Memory B cell (primary cell): Measurements from ENCODE around the gene ERBB4.

ENCODE experiments used
- ATAC-seq: fragments of 150-1000 bp; cut with Tn5 transposase; 2 replicates; pipeline ENCODE4 v1.10.0; 2021; ENCODE audit warnings: low read depth, mild to moderate bottlenecking, moderate library complexity
- DNase-seq, 2 donors: peaks; one replicate each; pipeline ENCODE4 v3.0.0; 2022; ENCODE audit warnings: low spot score in 2 of 2
- H3K27ac Mint-ChIP-seq: one replicate; pipeline ENCODE4 v1.8.0; 2022; ENCODE audit warnings: mild to moderate bottlenecking, moderate library complexity, mixed read lengths
- H3K27me3 Mint-ChIP-seq: one replicate; pipeline ENCODE4 v1.8.0; 2022; ENCODE audit warnings: mixed read lengths
- H3K36me3 Mint-ChIP-seq: one replicate; pipeline ENCODE4 v1.8.0; 2022; ENCODE audit warnings: mild to moderate bottlenecking, mixed read lengths
- H3K4me1 Mint-ChIP-seq: one replicate; pipeline ENCODE4 v1.8.0; 2022; ENCODE audit warnings: mixed read lengths
- H3K4me3 Mint-ChIP-seq: one replicate; pipeline ENCODE4 v1.8.0; 2022; ENCODE audit warnings: mild to moderate bottlenecking, moderate library complexity, mixed read lengths
- H3K9me3 Mint-ChIP-seq: one replicate; pipeline ENCODE4 v1.8.0; 2022; ENCODE audit warnings: mixed read lengths

Gene ERBB4

DNA sequence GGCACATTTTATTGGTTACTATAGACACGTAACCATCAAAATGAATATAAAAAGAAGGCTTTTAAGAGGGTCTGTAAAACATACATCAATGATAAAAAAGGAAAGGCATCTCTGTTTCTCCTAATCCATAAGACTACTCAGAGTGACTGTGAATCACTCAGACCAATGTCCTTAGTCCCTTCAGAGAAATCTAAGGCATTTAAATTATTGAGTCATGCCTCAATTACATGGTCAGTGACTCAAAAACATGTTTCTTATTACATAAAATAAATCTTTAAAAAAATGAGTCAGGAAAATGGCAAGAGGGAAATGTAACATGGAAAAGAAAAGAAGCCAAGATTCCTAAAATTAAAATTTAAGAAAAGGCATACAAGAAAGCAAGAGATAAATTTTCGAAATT is 146.6 kb downstream of the ERBB4 start:
- H3K27ac Mint-ChIP-seq, result no peak overlapping the region
- no peaks in the 10 kb centered on the region for H3K9me3 Mint-ChIP-seq

DNA sequence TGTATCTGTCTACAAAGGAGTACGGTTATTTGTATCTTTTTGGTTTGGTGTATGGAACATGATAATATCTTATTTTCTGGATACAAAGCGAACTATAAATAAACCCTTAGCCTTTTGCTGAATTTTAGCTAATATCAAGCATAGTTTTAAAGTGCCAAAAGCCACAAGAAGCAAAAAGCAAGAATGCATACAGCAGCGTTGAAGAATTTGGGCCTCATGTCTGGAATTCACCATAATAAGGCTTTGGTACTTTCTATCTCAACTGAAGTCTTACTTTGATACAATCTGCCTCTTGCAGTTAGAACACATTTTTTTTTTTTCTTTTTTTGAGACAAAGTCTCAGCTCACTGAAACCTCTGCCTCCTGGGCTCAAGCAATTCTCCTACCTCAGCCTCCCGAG is 151.5 kb downstream of the ERBB4 start:
- Mint-ChIP-seq H3K27me3 (no peaks in the 10 kb centered on the region), H3K27ac (no peak overlapping the region), H3K9me3 (no peaks in the 10 kb centered on the region), H3K4me3 (no peak overlapping the region), H3K4me1 (no peaks in the 10 kb centered on the region), H3K36me3 (no peaks in the 10 kb centered on the region)
- DNase-seq, result no peak
- ATAC-seq, result no peak

More for the DNA sequence above, 146.6 kb downstream of the ERBB4 start:
- DNase-seq (no peak), ATAC-seq (no peak)
- Mint-ChIP-seq H3K4me3 (no peak overlapping the region), H3K27me3 (no peaks in the 10 kb centered on the region), H3K36me3 (no peaks in the 10 kb centered on the region), H3K4me1 (no peaks in the 10 kb centered on the region)

DNA sequence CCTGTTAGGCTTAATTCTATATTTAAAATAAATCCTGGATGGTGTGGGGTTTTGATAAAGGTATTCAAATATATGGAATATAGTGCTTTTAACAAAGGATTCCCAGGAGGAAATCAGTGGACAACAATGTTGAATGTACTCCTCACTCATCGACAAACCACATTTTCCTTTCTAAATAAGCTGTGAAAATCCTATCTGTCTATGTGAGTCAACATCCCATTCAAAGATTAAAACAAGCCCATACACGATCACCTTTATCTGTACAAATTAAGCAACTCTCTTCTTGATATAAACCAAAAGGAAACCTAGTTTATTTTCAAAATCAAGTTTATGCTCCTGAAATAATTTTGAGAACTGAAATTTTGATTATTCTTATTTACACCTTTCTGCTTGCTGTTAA is 153.4 kb downstream of the ERBB4 start:
- H3K4me1 Mint-ChIP-seq, result no peaks in the 10 kb centered on the region
- no peaks in the 10 kb centered on the region for H3K27me3 Mint-ChIP-seq
- no peak for DNase-seq
- no peak for ATAC-seq
- H3K4me3 Mint-ChIP-seq, result no peak overlapping the region
- no peaks in the 10 kb centered on the region for H3K36me3 Mint-ChIP-seq
- H3K27ac Mint-ChIP-seq, result no peak overlapping the region
- no peaks in the 10 kb centered on the region for H3K9me3 Mint-ChIP-seq

DNA sequence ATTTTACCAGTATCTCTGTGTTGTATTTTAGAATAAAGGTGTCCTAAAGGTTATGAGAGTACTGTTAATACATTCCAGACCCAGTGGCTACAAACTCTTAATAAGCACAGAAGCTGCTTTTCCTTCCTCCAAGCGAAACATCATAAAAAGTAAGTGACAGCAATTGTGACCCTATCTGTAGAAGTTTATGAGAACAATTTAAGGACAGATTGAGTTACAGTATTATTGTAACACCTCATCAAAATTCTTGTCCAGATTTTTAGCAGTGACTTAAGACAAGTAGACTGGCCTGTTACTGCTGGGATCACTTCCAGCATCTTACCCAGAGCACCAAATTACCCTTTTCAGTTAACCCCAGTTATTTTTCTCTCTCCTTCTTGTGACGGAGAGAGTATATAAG is 154.6 kb downstream of the ERBB4 start:
- H3K27ac Mint-ChIP-seq, result no peak overlapping the region
- no peaks in the 10 kb centered on the region for H3K9me3 Mint-ChIP-seq
- ATAC-seq (no peak), DNase-seq (no peak)
- H3K4me3 Mint-ChIP-seq, result no peak overlapping the region
- H3K4me1 Mint-ChIP-seq, result no peaks in the 10 kb centered on the region
- no peaks in the 10 kb centered on the region for H3K36me3 Mint-ChIP-seq
- H3K27me3 Mint-ChIP-seq, result no peaks in the 10 kb centered on the region

DNA sequence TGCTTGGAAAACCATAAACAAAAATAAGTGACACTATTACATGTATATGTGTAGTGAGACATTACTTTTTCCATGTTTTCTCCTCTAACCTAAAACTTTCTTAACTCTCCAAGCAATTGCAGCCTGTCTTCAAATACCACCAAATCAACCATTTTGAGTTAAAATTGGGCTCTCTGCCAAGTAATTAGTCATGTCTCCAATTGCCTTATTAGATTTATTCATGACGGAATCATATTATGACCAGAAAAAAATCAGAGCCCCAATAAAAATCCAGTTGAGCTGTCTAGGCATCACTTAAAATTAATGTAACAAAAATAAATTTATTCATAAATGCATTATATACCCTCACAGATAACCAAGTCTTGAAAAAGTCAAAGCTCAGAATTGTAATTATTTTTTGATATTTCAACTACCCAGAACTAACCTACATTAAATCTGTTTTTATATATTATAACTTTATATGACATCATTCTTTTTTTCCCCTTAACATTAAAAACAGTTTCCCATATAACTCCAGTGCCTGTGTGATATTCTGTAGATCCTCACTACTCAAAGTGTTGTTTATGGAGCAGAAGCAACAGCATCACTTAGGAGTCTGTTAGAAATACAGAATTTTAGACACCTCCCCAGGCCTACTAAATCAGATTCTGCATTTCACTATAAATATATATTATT is 157.0 kb downstream of the ERBB4 start:
- H3K4me1 Mint-ChIP-seq, result no peaks in the 10 kb centered on the region
- H3K9me3 Mint-ChIP-seq, result no peaks in the 10 kb centered on the region
- no peaks in the 10 kb centered on the region for H3K36me3 Mint-ChIP-seq
- ATAC-seq (no peak), DNase-seq (no peak)
- no peak overlapping the region for H3K4me3 Mint-ChIP-seq
- H3K27me3 Mint-ChIP-seq, result no peaks in the 10 kb centered on the region
- H3K27ac Mint-ChIP-seq, result no peak overlapping the region

DNA sequence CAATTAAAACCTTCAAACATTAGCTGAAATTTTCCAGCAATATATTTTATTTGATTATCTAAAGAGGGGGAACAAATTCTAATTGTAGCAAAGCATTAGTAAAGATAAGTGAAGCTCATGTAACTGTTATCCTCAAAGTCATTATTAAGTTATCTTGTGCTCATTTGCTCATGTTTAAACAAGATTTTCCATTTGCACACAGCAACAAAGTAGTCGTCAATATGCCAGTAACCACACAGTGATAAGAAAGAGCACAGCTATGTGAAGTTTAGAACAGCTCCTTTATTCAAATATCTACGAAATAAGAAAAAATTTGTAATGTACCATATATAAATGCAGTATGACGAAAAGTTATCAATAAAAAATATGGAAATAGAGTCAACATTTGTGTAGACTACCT is 159.5 kb downstream of the ERBB4 start:
- no peak for DNase-seq
- Mint-ChIP-seq H3K27ac (no peak overlapping the region), H3K9me3 (no peaks in the 10 kb centered on the region), H3K4me1 (no peaks in the 10 kb centered on the region), H3K27me3 (no peaks in the 10 kb centered on the region), H3K36me3 (no peaks in the 10 kb centered on the region), H3K4me3 (no peak overlapping the region)
- ATAC-seq, result no peak

DNA sequence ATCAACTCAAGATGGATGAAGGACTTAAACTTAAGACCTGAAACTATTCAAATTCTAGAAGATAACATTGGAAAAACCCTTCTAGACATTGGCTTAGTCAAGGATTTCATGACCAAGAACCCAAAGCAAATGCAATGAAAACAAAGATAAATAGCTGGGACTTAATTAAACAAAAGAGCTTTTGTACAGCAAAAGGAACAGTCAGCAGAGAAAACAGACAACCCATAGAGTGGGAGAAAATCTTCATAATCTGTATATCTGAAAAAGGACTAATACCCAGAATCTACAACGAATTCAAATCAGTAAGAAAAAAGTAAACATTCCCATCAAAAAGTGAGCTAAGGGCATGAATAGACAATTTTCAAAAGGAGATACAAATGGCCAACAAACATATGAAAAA is 171.2 kb downstream of the ERBB4 start:
- H3K27ac Mint-ChIP-seq, result no peak overlapping the region
- H3K4me1 Mint-ChIP-seq, result no peaks in the 10 kb centered on the region
- H3K27me3 Mint-ChIP-seq, result no peaks in the 10 kb centered on the region
- DNase-seq (no peak), ATAC-seq (no peak)
- H3K36me3 Mint-ChIP-seq, result no peaks in the 10 kb centered on the region
- no peaks in the 10 kb centered on the region for H3K9me3 Mint-ChIP-seq
- no peak overlapping the region for H3K4me3 Mint-ChIP-seq

DNA sequence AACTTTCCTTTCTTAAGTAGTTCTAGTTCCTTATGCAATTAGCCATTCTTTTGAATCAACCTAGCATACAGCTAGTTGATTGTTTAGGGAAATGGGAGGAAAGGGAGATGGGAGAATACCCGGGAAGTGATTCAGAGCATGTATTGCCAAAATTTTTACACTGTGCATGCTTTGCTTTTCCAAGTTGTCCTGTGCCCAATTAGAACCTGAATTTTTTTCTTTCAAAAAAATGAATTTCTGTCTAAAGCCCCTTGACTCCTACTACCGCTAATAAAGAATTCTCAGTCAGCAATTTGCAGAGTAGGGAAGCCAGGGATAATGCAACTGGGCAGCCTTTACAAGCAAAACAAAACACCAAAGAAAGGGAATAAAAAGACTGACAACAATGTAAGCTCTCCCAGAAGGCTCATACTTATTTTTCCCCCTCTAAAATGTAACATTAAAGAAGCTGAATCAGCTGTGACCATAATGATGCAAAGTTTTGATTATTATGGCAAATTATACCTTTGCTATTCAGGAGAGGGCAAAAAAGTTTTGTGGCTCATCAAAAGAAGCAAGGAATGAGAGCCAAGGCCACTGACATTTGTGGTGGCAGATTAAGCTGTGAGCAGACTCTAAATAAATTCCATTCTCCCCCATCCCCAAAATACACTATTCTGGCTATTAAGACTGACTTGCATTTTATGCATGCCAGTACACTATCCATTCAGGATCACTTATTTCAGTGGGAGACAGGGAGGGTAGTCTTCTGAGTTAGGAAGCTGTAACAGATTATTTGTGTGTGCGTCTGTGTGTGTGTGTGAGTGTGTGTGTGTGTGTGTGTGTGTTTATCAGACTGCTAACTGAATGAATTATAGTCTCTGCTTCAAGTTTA is 174.3 kb downstream of the ERBB4 start:
- no peak for DNase-seq
- no peak for ATAC-seq
- Mint-ChIP-seq H3K27me3 (no peaks in the 10 kb centered on the region), H3K4me1 (no peaks in the 10 kb centered on the region), H3K36me3 (no peaks in the 10 kb centered on the region), H3K9me3 (no peaks in the 10 kb centered on the region), H3K27ac (no peak overlapping the region), H3K4me3 (no peak overlapping the region)

DNA sequence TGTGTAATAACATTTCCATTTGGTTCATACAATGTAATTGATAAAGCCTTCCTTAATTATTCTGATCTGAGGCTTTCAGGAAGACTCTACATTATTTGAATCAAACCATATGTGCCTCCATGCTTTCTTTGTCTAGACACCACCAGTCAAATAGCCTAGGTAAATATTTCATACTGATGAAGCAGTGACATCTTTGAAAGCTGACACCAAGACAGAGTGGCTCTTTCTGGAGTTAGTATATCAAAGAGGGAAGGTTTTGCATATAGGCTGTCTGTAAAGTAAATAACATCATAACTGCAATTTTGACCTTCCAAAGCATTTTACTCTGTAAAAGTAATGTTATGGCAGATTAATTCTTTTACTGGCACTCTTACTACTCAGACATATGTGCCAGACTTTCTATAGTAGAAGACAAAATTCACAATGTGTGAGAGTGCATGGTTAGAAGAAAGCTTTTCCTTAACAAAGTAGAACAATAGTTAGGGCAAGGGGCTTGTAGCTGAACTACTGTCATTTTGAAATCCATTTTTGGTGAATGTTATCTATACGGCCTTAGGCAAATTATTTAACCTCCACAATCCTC is 177.3 kb downstream of the ERBB4 start:
- H3K4me1 Mint-ChIP-seq, result no peaks in the 10 kb centered on the region
- H3K4me3 Mint-ChIP-seq, result no peak overlapping the region
- no peaks in the 10 kb centered on the region for H3K36me3 Mint-ChIP-seq
- no peaks in the 10 kb centered on the region for H3K9me3 Mint-ChIP-seq
- ATAC-seq, result no peak
- H3K27ac Mint-ChIP-seq, result no peak overlapping the region
- no peak for DNase-seq
- no peaks in the 10 kb centered on the region for H3K27me3 Mint-ChIP-seq

DNA sequence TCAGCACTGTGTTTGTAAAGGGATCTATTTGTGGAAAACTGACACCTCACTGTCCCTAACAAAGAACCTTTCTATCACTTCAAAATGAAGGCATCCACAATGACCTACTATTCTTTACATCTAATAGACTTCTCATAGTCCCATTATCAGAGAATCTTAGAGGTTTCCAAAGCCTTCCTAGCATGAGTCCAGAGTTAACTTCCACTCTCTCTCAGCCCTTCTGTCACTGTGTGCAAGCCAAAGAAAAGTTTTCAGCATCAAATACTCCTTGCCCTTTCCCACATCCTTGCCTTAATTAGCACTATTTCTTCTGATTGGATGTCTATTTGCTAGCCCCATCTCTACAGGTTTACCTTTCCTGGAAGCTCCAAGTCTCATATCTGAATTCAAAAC is 178.5 kb downstream of the ERBB4 start:
- DNase-seq, result no peak
- no peaks in the 10 kb centered on the region for H3K36me3 Mint-ChIP-seq
- H3K27me3 Mint-ChIP-seq, result no peaks in the 10 kb centered on the region
- H3K4me3 Mint-ChIP-seq, result no peak overlapping the region
- no peak for ATAC-seq
- no peaks in the 10 kb centered on the region for H3K4me1 Mint-ChIP-seq
- no peak overlapping the region for H3K27ac Mint-ChIP-seq
- H3K9me3 Mint-ChIP-seq, result no peaks in the 10 kb centered on the region

DNA sequence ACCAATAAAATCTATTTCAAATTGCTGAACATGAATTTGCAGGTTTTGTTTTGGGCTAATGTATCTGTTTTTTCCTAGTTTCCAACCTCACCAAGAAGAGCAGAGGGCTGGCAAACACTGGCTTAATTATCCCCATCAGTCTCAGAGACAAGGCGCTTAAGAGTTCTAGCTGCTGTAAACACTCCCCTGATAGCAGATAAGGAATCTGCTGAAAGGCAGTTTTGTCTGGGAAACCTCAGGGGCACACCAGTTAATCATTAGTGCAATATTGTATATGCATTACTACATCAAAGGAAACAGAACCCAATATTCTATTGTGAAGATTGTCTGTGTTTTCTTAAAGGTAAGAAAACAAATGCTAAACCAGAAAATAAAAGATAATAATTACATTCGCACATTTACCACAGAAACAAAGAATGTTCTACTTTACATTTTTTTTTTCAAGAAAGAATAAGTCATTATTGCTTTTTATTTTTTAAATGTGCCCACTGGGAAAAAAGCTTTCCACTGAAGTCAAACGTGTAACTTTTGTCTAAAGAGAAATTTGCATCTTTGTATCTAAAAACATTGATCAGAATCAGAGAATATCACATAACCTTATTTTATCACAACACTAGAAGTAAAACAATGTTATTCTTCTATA is 179.1 kb downstream of the ERBB4 start:
- no peak for ATAC-seq
- no peaks in the 10 kb centered on the region for H3K27me3 Mint-ChIP-seq
- H3K9me3 Mint-ChIP-seq, result no peaks in the 10 kb centered on the region
- H3K4me3 Mint-ChIP-seq, result no peak overlapping the region
- no peak overlapping the region for H3K27ac Mint-ChIP-seq
- H3K4me1 Mint-ChIP-seq, result no peaks in the 10 kb centered on the region
- H3K36me3 Mint-ChIP-seq, result no peaks in the 10 kb centered on the region
- no peak for DNase-seq

DNA sequence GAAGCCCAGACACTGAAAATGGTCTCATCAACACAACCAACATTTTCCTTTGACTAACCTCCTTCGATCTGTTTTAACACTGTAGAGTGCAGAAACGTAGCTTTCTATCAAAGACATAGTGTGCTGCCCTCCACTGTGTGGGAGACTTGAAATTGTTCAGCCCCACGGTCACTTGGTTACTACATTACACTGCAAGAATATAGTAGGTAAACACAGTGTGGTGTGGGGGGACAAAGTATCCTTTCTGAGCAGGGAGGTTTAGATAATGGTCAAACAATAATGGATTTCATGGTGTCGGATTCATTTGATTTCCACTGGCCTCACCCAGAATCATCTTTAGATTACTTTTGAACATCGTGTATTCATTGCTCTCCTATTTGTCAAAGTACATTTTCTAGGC is 181.0 kb downstream of the ERBB4 start:
- H3K9me3 Mint-ChIP-seq, result no peaks in the 10 kb centered on the region
- no peak for DNase-seq
- H3K27ac Mint-ChIP-seq, result no peak overlapping the region
- H3K27me3 Mint-ChIP-seq, result no peaks in the 10 kb centered on the region
- ATAC-seq, result no peak
- no peaks in the 10 kb centered on the region for H3K36me3 Mint-ChIP-seq
- H3K4me1 Mint-ChIP-seq, result no peaks in the 10 kb centered on the region
- H3K4me3 Mint-ChIP-seq, result no peak overlapping the region

DNA sequence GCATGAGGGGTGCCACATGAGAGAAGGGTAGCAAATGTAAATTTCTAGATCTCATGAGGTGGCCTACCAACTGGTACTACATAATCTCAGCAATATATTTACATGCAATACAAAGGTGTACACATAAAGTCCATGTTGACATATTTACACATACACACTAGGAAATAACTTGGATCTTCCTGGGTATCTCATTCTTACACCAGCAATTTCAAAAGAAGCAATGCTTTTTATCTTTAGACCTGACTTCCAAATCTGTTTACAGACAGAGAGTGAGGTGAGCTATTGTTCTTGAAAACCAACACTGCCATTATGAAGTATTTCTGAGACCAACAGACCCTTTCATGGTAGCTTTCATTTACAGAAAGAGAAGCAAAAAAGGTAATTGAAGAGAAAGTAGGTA is 184.2 kb downstream of the ERBB4 start:
- no peaks in the 10 kb centered on the region for H3K36me3 Mint-ChIP-seq
- H3K27ac Mint-ChIP-seq, result no peak overlapping the region
- no peaks in the 10 kb centered on the region for H3K27me3 Mint-ChIP-seq
- ATAC-seq (no peak), DNase-seq (no peak)
- H3K9me3 Mint-ChIP-seq, result peaks cover 2% of the 10 kb centered on the region
- H3K4me1 Mint-ChIP-seq, result no peaks in the 10 kb centered on the region
- H3K4me3 Mint-ChIP-seq, result no peak overlapping the region

DNA sequence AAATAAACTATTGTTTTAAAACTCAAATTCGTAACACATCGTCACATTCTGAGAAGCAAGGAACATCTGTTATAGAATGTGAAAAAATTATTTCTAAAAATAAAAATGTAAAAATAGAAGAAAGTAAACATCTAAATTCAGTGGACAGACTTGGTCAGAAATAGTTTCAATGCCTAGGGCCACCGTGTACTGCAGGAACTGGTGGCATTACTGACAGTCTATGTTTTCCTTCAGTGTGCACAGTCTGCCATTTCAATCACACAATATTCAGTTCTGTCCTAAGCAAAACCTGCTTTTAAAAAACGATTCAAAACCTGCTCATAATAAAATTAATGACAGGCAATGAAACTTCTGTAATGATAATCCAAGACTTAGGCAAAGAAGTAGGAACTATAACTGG is 190.1 kb downstream of the ERBB4 start:
- DNase-seq (no peak), ATAC-seq (no peak)
- H3K9me3 Mint-ChIP-seq, result peaks cover 2% of the 10 kb centered on the region
- no peak overlapping the region for H3K4me3 Mint-ChIP-seq
- H3K27me3 Mint-ChIP-seq, result no peaks in the 10 kb centered on the region
- H3K4me1 Mint-ChIP-seq, result no peaks in the 10 kb centered on the region
- no peaks in the 10 kb centered on the region for H3K36me3 Mint-ChIP-seq
- no peak overlapping the region for H3K27ac Mint-ChIP-seq
